Activated CD8-positive, alpha-beta memory T cell treated with anti-CD3 and anti-CD28 coated beads, Interleukin-2, amount 50 U/mL, for 1 hour (primary cell): ENCODE data around the gene KERA.
"Not testable (repeated sequence)": the region's sequence is repeated elsewhere in the genome, so short reads cannot be mapped to it uniquely, and the experiment has no call there.

Experiments used
- DNase-seq: peaks from one replicate; pipeline ENCODE4 v3.0.0-alpha.2; 2020; ENCODE audit errors: extremely low read depth

The KERA gene, protein sequence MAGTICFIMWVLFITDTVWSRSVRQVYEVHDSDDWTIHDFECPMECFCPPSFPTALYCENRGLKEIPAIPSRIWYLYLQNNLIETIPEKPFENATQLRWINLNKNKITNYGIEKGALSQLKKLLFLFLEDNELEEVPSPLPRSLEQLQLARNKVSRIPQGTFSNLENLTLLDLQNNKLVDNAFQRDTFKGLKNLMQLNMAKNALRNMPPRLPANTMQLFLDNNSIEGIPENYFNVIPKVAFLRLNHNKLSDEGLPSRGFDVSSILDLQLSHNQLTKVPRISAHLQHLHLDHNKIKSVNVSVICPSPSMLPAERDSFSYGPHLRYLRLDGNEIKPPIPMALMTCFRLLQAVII

DNA sequence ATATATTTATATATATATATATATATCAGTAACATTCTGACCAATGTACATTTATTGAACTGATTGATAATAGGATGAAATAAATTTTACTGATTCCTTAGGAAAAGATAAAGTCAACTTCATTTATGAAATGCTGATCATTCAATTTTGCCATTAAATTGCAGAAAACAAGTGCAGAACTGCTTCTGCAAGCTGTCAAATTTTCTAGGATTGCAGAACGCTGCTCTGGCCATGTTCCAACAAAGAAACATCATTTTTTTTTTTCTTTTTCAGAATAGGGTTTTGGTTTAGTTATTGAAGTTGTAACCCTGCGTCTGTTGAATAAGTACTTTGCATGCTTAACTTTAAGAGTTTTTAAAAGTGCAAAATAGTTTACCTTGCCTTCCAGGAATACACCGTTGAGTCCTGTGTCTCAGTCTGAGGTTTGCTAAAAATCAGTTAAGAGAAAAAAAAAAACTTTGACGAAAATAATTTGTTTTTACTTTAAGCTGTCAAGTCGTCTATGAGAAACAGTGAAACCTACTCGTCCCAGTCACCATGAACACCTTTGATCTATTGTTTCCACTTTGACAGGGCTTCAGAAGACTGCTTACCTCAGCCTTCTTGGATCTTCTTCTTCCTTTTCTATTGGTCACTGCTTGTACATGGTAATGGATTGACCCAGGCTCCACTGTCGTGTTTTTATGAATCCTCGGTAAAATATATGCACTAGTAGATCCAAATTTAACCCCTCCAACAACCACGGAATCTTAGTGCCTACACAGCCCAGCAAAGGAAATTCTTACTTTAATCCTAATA, at the start of gene KERA:
Gene KERA, minus strand, starts transcription at position 657 of the 798 bp plus-strand sequence. CDS start 1,743 bp downstream, outside the sequence.
- no peak for DNase-seq

DNA sequence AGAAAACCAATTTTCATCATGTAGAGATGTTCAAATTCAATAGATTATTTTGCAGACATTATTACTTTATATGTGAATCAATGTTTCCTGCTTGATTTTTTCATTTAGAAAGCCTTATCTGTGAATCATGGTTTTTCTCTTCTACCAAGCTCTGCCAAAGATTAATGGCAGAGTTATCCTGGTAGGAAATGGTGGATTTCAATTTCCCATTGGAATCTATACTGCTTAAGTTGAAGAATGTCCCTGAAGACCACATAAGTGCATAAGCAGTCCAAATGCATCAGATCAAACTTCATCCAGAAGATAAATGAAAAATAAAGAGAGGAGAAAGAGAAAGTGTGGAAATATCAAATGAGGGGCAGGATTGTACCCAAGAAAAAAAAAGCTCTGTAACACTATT, 48.5 kb upstream of the KERA start:
- no peak for DNase-seq

DNA sequence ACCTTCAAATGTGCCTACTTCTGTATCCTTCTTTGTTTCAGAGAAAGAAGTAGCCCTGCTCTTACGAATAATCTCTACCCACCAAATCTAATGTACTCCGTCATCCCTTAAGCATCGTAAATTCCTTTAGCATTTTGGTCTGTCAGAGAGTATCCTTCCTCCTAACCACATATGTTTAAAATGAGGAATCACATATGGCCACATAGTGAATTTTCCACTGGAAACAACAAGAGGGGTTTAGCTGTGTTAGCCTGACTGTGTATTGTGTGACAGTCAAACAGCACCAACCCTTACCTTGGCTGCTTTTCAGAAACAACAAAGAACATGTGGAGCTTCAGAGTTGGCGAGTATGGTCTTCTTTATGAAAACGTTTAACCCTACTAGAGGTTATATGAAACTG, 48.0 kb upstream of the KERA start:
- DNase-seq: no peak

DNA sequence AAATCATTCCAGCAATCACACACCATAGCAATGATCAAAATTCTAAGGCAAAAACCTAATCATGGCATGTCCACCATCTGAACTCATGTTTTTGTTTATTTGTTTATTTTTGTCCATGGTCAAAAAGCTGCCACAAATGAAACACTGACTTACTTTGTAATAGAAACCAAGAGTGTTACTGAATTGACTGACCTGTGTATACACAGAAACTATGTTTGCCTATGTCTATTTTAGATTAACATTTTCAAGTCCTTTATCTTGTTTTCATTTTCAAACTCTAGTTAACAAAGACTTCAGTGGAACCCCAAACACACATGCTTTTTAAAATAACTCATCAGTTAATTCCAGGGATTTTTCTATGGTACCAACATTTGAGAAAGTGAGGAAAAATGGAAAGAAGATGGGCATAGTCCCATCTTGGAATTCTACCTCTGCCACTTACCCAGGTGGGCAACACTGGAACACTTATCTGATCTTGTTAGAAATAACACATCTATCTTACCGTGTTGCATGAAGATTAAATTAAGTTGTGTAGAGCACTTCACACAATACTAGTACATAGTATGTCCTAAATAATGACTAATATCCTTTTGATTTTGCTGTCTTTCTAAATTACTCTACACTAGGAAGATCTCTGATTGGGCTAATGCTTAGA, 47.1 kb upstream of the KERA start:
- DNase-seq: no peak

DNA sequence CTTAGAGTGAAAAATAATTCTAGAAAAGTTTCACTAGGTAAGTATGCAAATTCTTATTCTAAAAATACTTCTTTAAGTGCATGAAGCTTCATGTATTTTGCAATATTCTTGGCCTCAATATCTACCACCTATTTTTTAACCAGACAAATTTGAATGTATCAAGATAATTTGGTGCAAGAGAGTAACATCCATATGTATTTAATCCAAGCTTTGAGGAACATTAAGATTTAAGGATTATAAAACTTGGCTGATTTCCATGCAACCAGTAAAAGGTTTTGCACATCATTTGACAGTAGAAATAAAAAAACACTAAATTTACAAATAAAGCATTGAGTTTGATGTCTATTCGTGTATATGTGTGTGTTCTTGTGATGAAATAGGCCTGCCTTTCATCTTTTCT, 45.8 kb upstream of the KERA start:
- DNase-seq: no peak

DNA sequence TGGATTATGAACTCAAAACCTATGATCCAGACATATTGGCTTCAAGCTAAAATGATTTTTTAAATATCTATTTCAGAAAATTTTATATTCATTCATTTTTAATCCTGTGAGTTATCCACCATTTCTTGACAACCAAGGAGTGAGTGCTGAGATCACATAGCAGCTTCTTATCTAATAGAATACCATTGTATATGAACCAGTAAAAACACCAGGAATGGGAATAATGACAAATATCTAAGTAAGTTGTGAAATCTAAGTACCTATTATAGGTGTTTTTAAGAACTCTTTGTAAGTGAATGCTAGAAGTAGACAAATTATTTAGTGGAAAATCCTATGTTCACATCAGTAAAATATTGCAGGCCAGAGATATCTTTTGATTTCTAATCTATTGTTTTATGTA, 45.3 kb upstream of the KERA start:
- no peak for DNase-seq

DNA sequence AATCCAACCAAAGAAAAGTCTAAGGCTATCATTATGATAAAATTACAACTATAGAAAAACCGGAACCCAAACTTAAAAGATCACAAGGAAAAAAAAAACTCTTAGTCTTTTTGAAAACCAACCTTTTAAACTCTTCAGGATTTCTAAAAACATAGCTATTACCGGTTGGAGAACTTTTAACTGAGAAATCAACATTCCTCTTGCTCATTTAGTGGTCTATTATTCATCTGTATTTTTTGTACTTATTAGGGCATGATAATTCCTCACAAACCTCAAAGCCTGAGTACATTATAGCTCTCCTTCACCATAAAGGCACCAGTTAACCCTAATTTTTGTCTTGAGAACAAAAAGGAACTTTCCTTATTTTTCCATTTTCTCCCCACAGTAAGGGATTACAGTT, 43.1 kb upstream of the KERA start:
- DNase-seq: no peak

DNA sequence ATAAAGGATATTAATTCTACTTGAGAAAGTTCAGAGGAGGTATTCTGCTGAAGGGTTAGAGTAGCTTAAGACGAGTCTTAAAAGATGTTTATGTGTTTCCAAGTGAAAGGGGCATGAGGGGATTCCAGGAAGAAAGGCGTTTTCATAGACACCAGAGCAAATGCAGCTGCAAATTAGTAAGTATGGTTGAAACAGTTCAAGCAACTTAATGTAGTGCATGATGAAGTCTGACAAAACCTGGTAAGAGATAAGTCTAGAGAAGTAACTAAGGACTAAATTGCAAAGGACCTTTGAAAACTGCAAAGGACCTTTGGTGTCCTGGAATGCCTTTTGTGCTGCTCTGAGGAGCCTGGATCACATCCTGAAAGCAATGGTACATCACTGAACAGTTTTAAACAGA, 42.0 kb upstream of the KERA start:
- no peak for DNase-seq

DNA sequence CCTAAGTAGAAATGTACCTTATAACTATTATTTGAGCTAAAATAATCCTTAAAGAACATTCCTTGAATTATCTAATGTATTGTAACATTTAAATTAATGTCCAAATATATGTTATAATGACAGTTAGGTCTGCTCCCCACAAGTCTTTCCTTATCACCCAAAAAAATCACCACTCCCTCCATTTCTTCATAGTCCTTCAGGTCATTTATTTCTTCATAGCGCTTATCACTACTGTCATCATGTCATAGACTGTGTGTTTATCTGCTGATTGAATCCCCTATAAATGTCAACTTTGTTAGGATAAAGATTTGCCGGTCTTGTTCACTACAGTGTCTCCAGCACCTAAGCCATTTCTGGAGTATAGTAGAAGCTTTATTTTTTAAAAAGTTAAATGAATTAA, 41.5 kb upstream of the KERA start:
- DNase-seq: no peak

DNA sequence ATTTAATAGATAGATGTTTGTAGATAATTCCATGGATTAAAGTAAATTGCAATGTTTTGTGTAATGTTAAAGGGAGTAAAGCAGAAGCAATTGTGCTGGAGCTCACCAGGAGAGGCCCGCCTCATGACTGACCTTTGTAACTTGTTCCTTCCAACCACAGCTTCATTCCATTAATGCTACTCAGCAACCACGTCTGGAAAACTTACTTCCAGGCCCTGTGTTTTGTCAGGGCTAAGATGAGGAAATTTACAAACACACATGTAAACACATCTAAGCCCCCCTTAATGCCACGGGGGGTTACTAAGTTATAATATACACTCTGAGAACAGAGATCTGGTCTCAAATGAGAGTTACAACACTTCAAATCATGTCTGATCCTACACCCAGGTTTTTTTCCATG, 41.1 kb upstream of the KERA start:
- DNase-seq: no peak

DNA sequence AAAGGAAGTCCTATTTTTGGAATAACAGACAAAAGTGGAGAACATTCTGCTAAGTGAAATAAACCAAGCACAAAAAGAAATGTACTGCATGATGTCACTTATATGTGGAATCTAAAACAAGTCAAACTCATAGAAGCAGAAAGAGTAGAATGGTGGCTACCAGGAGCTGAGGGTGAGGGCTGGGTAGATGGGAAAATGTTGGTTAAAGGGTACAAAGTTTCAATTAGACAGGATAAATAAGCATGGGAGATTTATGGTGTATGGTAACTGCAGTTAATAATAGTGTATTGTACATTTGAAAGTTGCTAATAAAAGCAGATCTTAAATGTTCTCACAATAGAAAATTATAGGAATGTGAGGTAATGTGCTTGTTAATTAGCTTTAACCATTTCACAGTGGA, 40.6 kb upstream of the KERA start:
- DNase-seq: no peak

DNA sequence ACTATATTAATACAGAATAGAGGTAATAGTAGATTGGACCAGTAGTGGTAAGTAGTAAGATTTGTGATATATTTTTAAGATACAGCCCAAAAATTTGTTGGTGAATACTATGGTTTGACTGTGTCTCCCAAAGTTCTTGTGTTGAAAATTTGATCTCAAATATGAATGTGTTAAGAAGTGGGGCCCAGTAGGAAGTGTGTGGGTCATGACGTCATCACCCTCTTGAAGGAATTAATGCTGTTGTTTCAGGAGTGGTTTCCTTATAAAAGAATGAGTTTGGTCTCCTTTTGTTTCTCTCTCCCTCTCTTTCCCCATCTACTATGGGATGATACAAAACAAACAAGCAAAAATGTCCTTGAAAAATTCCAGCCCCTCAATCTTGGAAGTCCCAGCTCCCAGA, 37.1 kb upstream of the KERA start:
- DNase-seq: no peak

DNA sequence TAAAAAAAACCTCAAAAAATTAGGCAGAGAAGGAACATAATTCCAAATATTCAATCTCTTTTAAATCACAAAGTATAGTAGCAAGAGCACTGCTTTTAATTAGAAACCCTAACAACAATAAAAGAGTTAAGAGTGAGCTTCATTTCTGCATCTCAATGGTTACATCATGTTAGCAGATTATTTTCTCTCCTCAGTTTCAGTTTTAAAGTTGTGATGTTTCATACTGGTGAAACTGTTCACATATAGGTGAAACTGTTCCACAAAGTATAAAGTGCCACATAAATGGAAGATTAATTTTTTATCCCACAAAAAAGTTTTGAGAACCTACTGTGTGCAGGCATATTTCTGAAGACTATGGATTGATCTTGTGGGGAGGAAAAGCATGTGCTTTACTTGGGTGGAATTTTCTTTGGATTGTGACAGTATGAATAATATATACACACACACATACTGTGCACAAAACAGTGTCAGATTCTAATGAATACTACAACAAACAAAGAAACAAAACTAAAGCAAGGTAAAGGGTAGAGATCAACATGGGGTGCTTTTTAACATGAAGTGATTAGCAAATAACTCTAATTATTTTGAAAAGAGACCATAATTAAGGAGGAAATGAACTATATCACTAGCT, 36.3 kb upstream of the KERA start:
- DNase-seq: no peak

DNA sequence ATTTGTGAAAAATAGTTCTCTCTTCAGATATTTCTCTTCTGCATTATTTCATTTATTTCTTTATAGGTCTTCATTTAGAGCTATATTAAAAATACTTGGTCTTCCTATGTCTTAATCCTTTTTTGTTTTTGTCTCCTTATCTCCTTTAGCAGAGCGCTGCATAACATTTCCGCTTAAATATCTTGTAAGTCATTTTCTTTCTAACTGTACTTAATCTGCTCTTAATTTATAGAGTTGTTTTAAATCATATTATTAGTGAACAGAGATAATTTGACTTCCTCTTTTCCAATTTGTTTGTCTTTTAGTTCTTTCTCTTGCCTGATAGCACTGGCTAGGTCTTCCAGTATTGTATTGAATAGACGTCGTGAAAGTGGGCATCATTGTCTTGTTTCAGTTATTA, 35.5 kb upstream of the KERA start:
- DNase-seq: no peak

DNA sequence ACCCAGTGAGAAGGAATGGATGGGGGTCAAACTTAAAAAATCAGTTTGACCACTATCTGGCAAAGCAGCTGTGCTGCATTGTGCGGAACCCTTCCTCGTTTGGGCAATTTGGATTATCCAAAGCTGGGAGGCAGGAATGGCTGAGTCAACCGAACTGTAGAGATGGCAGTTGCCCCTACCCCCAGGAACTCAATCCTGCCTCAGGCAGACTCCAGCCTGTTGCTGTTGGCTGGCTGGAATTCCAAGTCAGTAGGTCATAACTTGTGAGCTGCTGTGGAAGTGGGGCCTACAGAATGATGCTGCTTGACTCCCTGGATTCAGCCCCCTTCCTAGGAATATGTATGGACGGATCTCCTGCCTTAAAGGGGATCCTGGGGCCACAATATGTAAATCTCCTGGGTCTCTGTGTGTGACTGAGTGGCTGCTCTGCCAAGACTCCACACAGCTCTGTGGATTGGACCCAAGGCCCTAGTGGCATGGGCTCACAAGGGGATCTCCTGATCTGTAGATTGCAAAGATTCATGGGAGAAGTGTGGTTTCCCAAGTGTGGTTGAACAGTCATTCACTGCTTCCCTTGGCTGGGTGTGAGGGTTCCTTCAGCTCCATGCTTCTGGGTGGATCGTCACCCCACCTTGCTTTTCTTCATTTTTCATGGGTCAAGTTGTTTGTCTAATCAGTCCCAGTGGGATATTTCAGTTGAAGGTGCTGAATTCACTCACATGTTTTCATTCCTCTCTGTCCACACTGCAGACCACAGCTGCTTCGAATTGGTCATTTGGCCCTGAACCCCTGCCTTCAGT, 34.3 kb upstream of the KERA start:
- no peak for DNase-seq

DNA sequence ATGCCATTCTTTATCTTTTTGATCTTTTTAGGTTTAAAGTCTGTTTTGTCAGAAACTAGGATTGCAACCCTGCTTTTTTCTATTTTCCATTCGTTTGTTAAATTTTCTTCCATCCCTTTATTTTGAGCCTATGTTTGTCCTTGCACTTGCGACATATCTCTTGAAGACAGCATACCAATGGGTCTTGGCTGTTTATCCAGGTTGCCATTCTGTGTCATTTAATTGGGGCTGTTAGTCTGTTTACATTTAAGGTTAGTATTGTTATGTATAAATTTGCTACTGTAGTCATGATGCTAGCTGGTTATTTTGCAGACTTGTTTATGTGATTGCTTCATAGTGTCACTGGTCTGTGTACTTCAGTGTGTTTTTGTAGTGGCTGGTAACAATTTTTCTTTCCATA, 32.1 kb upstream of the KERA start:
- DNase-seq: not testable (repeated sequence)

DNA sequence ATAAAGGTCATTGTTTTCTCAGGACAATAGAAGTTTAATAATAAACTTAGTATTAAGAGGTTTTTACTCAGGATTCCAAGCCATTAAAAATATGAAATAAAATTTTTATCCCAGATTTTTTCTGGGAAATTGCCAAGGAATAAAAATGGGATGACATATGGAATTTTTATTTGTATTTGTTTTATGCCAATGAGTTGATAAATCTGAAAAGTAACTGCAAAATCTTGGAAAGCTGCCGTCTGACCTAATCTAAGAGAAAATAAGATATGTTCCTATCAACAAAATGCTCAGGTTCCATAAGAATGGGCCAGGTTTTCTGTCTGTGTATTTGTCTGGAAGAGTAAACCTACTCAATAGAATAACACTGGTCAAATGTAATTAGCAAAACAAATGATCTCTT, 22.2 kb upstream of the KERA start:
- DNase-seq: no peak

DNA sequence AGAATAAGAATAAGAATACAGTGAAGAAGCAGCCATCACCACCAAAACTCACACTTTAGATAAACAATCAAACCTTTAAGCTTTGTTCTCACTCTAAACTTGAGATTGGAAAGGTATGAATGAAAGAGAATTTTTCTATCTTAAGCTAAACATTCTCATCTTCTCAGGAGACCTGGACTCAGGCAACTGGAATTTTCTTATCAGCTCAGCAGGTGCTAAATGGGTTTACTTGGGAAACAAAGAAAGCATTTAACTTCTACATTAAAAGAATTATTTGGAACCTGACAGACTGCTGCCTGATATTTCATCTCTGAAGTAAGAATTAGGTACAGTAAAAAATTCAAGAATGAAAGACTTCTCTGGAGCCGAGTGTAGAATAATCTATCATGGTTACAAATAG, 20.7 kb upstream of the KERA start:
- no peak for DNase-seq

DNA sequence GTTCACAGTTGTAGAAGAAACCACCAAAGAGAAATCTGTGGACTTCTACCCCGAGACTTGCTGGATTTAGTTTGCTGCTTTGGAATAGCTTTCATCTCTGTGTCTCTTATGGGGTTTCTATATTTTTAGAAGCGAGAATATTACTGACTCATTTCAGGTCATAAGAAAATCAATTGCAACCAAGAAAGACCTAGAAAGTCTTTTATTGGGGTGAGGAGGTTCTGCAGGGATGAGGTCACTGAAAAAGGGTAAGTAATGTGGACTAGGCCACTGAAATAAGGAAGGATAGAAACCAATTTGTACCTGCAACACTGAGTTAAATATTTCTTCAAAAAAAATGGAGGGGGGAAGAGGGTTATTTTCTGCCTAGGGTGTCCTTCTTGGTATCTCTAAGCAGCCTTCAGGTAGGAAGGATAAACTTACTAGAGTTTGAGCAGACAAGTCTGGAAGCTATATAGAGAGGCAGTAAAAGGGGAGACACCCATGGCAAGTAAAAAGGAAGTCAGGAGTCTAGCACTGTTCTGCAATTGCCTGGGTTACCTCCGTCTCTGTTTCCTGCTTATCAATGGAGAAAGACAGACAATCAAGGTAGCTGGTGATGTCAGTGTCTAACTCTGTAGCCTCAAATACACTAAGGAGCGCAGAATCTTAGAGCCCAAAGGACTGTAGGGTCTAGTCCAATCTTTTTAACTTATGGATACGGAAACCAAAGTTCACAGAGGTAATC, 19.6 kb upstream of the KERA start:
- DNase-seq: no peak

DNA sequence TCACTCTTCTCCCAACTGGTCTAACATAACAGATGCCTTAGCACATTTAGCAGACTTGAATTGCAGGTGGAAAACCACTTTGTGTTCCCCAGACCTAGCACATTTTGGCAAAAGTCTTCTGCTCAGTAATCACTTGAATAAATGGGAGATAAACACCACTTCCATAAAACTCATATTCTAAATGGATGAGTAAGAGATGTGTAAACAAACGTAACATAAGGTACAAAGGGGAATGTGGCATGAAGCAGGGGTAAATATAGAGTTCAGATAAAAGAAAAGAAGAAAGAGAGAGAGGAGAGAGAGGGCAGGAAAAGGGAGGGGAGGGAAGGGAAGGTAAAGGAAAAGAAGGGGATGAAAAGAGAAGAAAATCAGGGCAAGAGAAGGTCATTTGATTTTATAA, 17.0 kb upstream of the KERA start:
- no peak for DNase-seq

DNA sequence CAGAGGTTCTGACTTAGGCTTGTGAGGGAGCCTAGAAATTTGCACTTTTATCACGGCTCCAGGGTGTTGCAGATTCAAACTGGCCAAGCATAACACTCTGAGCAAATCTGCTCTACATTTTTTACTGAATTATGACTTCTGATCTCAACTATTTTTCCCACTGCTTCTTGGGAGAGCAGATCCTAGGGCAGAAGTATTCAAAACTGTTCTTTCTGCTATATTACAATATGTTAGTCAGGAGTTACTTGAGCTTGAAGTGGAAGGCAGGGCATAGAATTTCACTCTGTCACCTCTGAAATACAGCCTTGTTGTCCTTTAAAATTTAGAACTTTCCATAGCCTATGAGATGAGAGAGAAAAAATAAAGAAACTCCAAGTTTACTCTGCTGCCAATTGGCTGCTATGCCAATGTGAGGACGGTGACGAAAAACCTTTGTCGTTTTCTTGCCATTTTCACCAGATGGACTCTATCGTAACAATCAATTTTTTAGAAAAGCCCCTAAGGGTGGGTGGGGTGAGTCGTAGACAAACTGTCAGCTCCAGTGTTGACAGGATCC, 16.4 kb upstream of the KERA start:
- no peak for DNase-seq
